ENCODE results near the gene ZNF69. TPM values are rescaled to one million over a fixed set of nuclear protein-coding genes. Genes with fewer than 3 reads are reported as not detected.
A peak's percentile ranks its signal among the peaks of the same experiment; 100 is the strongest.
"Not testable (repeated sequence)": the region's sequence is repeated elsewhere in the genome, so short reads cannot be mapped to it uniquely, and the experiment has no call there.

The ZNF69 gene
- total RNA-seq: 9.8 TPM

- DNase-seq: peak; percentile 88
Observed at GRCh38 chr19:11887611-11888531, at the start of gene ZNF69. TSS of gene ZNF69 (plus strand) at chr19:11887782. CDS start at chr19:11887924, 142 bp downstream.

- no peak for DNase-seq
Observed at GRCh38 chr19:11843722-11844121, 43.9 kb upstream of the ZNF69 start.

GRCh38 chr19:11847615-11848014 is 40.0 kb upstream of the ZNF69 start:
- not testable (repeated sequence) for DNase-seq

- no peak for DNase-seq
Observed at GRCh38 chr19:11848200-11848593, 39.4 kb upstream of the ZNF69 start.

GRCh38 chr19:11848594-11849469 is 38.8 kb upstream of the ZNF69 start, which contains the start of gene ZNF439:
TSS of gene ZNF439 (plus strand) at chr19:11848726. CDS start at chr19:11848868, 142 bp downstream.
- peak; percentile 92 for DNase-seq

GRCh38 chr19:11850289-11850688 is 37.3 kb upstream of the ZNF69 start:
- not testable (repeated sequence) for DNase-seq

GRCh38 chr19:11853358-11853757 is 34.2 kb upstream of the ZNF69 start:
- DNase-seq: no peak

GRCh38 chr19:11856596-11857250 is 30.9 kb upstream of the ZNF69 start:
- DNase-seq: no peak

- no peak for DNase-seq
Observed at GRCh38 chr19:11860721-11861120, 26.9 kb upstream of the ZNF69 start.

- no peak for DNase-seq
Observed at GRCh38 chr19:11861301-11861700, 26.3 kb upstream of the ZNF69 start.

- not testable (repeated sequence) for DNase-seq
Observed at GRCh38 chr19:11867766-11868165, 19.8 kb upstream of the ZNF69 start.

- DNase-seq: no peak
Observed at GRCh38 chr19:11868188-11868587, 19.4 kb upstream of the ZNF69 start.

- DNase-seq: no peak
Observed at GRCh38 chr19:11872624-11873023, 15.0 kb upstream of the ZNF69 start.

GRCh38 chr19:11873762-11874161 is 13.8 kb upstream of the ZNF69 start:
- no peak for DNase-seq

GRCh38 chr19:11879687-11880266 is 7.8 kb upstream of the ZNF69 start:
- not testable (repeated sequence) for DNase-seq

- DNase-seq: no peak
Observed at GRCh38 chr19:11880598-11880997, 7.0 kb upstream of the ZNF69 start.

GRCh38 chr19:11881151-11881800 is 6.3 kb upstream of the ZNF69 start:
- DNase-seq: peak; percentile 81

GRCh38 chr19:11882606-11883005 is 5.0 kb upstream of the ZNF69 start:
- no peak for DNase-seq

- DNase-seq: no peak
Observed at GRCh38 chr19:11887234-11887610, 360 bp upstream of the ZNF69 start.

GRCh38 chr19:11889901-11890300 is 2.3 kb downstream of the ZNF69 start:
- DNase-seq: not testable (repeated sequence)

- no peak for DNase-seq
Observed at GRCh38 chr19:11890634-11891033, 3.1 kb downstream of the ZNF69 start.
